RWPE2 (cell line): ENCODE data around the gene DOCK8.

Experiments
- ATAC-seq: fragments of 200-7000 bp; cut with Tn5 transposase; 3 replicates; pipeline ENCODE4 v1.9.1; 2021; ENCODE audit warnings: low read depth
- DNase-seq: peaks from one replicate; pipeline ENCODE4 v3.0.0-alpha.2; 2020; ENCODE audit warnings: low spot score
- H3K27ac ChIP-seq: fragments of 450-650 bp; 2 replicates; pipeline ENCODE4 v1.5.1; 2017; ENCODE audit warnings: mild to moderate bottlenecking; ENCODE audit not compliant: poor library complexity, severe bottlenecking
- H3K27me3 ChIP-seq: fragments of 250-450 bp; sonication (Bioruptor Pico); 2 replicates; pipeline ENCODE4 v1.5.1; 2021; ENCODE audit warnings: mild to moderate bottlenecking, moderate library complexity; ENCODE audit not compliant: insufficient read depth, poor library complexity, severe bottlenecking
- H3K36me3 ChIP-seq: fragments of 250-450 bp; sonication (Bioruptor Pico); 2 replicates; pipeline ENCODE4 v1.5.1; 2020; ENCODE audit warnings: low read depth, mild to moderate bottlenecking, moderate library complexity
- H3K4me1 ChIP-seq: fragments of 250-450 bp; sonication (Bioruptor Pico); 2 replicates; pipeline ENCODE4 v1.5.1; 2021; ENCODE audit warnings: mild to moderate bottlenecking, moderate library complexity; ENCODE audit not compliant: insufficient read depth, poor library complexity, severe bottlenecking
- H3K4me3 ChIP-seq: fragments of 250-450 bp; sonication (Bioruptor Pico); 2 replicates; pipeline ENCODE4 v1.5.1; 2021; ENCODE audit warnings: mild to moderate bottlenecking, moderate library complexity; ENCODE audit not compliant: severe bottlenecking
- H3K9me3 ChIP-seq: fragments of 250-450 bp; sonication (Bioruptor Pico); 2 replicates; pipeline ENCODE4 v1.5.1; 2021; ENCODE audit warnings: mild to moderate bottlenecking, moderate library complexity; ENCODE audit not compliant: severe bottlenecking
- CTCF ChIP-seq: fragments of 450-650 bp; IDR thresholded peaks from one replicate; pipeline ENCODE4 v1.5.1; 2017; ENCODE audit warnings: mild to moderate bottlenecking, moderate library complexity; ENCODE audit not compliant: poor library complexity, severe bottlenecking

The DOCK8 gene

GRCh38 chr9:421896-422295, 207.2 kb downstream of the DOCK8 start:
- Histone ChIP-seq H3K27me3 (no peaks in the 10 kb centered on the region), H3K4me1 (no peaks in the 10 kb centered on the region), H3K27ac (no peak overlapping the region), H3K36me3 (no peaks in the 10 kb centered on the region), H3K9me3 (no peaks in the 10 kb centered on the region), H3K4me3 (no peak overlapping the region)
- no peak for TF ChIP-seq CTCF
- ATAC-seq, result no peak
- no peak for DNase-seq

GRCh38 chr9:426264-426663, 211.6 kb downstream of the DOCK8 start:
- Histone ChIP-seq H3K9me3 (no peaks in the 10 kb centered on the region), H3K27ac (no peak overlapping the region), H3K4me3 (no peak overlapping the region), H3K27me3 (no peaks in the 10 kb centered on the region), H3K36me3 (no peaks in the 10 kb centered on the region), H3K4me1 (no peaks in the 10 kb centered on the region)
- DNase-seq, result no peak
- no peak for TF ChIP-seq CTCF
- ATAC-seq, result no peak

- Histone ChIP-seq H3K4me1 (no peaks in the 10 kb centered on the region), H3K27me3 (no peaks in the 10 kb centered on the region), H3K9me3 (no peaks in the 10 kb centered on the region), H3K36me3 (no peaks in the 10 kb centered on the region), H3K4me3 (no peak overlapping the region), H3K27ac (no peak overlapping the region)
- DNase-seq, result no peak
- no peak for TF ChIP-seq CTCF
- peak; percentile 58; the same call in 2 of the 3 replicates for ATAC-seq
These were observed 212.3 kb downstream of the DOCK8 start for GRCh38 chr9:426976-427375.

GRCh38 chr9:431701-432100, 217.0 kb downstream of the DOCK8 start:
- H3K36me3 ChIP-seq, result no peaks in the 10 kb centered on the region
- no peak for TF ChIP-seq CTCF

GRCh38 chr9:436482-436881, 221.8 kb downstream of the DOCK8 start:
- no peaks in the 10 kb centered on the region for H3K36me3 ChIP-seq

More at GRCh38 chr9:431701-432100, 217.0 kb downstream of the DOCK8 start:
- Histone ChIP-seq H3K27me3 (no peaks in the 10 kb centered on the region), H3K4me3 (no peak overlapping the region), H3K4me1 (no peaks in the 10 kb centered on the region), H3K9me3 (no peaks in the 10 kb centered on the region), H3K27ac (no peak overlapping the region)
- ATAC-seq (no peak), DNase-seq (no peak)

More at GRCh38 chr9:436482-436881, 221.8 kb downstream of the DOCK8 start:
- H3K27me3 ChIP-seq, result no peaks in the 10 kb centered on the region
- H3K9me3 ChIP-seq, result no peaks in the 10 kb centered on the region
- ATAC-seq (no peak), DNase-seq (no peak)
- no peak overlapping the region for H3K4me3 ChIP-seq
- no peak for TF ChIP-seq CTCF
- H3K27ac ChIP-seq, result no peak overlapping the region
- no peaks in the 10 kb centered on the region for H3K4me1 ChIP-seq
